Posterior vena cava (tissue), 2 donors: ENCODE results near the gene KRTAP19-3. TPM values are rescaled to one million over a fixed set of nuclear protein-coding genes. Genes with fewer than 3 reads are reported as not detected.

Experiments used
- total RNA-seq, 2 donors: library from RNA; stranded (reverse); fragmentation: NEBNext Ultra II Directional; extraction: Animal tissue kit (Norgen Biotek cat#: 25700); gene quantifications; one replicate each; pipeline ENCODE4 v1.2.1, GENCODE V29; 2021
- donor health status: DM: yes; HTN: yes; CAD: no.
- donor health status: DM: yes; HTN: yes; CAD: no.

Gene KRTAP19-3
- total RNA-seq, 2 donors from 2014 or later = not detected

Other genes starting within 250 kb of the KRTAP19-3 start
- not detected for gene KRTAP24-1, start 209.1 kb downstream of the KRTAP19-3 start, total RNA-seq
- not detected for gene KRTAP25-1, start 202.5 kb downstream of the KRTAP19-3 start, total RNA-seq
- gene KRTAP26-1, start 171.7 kb downstream of the KRTAP19-3 start, total RNA-seq = not detected
- not detected for gene KRTAP27-1, start 154.3 kb downstream of the KRTAP19-3 start, total RNA-seq
- gene KRTAP23-1, start 143.4 kb downstream of the KRTAP19-3 start, total RNA-seq = not detected
- gene KRTAP13-2, start 119.7 kb downstream of the KRTAP19-3 start, total RNA-seq = not detected
- gene KRTAP13-1, start 96.0 kb downstream of the KRTAP19-3 start, total RNA-seq = not detected
- gene KRTAP13-3, start 66.1 kb downstream of the KRTAP19-3 start, total RNA-seq = not detected
- gene KRTAP13-4, start 61.8 kb downstream of the KRTAP19-3 start, total RNA-seq = not detected
- not detected for gene KRTAP15-1, start 51.7 kb downstream of the KRTAP19-3 start, total RNA-seq
- not detected for gene KRTAP19-1, start 11.6 kb downstream of the KRTAP19-3 start, total RNA-seq
- gene KRTAP19-2, start 4.6 kb downstream of the KRTAP19-3 start, total RNA-seq = not detected
- not detected for gene KRTAP19-4, start 5.2 kb upstream of the KRTAP19-3 start, total RNA-seq
- gene KRTAP19-5, start 10.1 kb upstream of the KRTAP19-3 start, total RNA-seq = not detected
- gene KRTAP19-6, start 49.9 kb upstream of the KRTAP19-3 start, total RNA-seq = not detected
- not detected for gene KRTAP19-7, start 69.3 kb upstream of the KRTAP19-3 start, total RNA-seq
- not detected for gene KRTAP22-2, start 98.4 kb upstream of the KRTAP19-3 start, total RNA-seq
- not detected for gene KRTAP6-3, start 100.4 kb upstream of the KRTAP19-3 start, total RNA-seq
- not detected for gene KRTAP6-2, start 106.9 kb upstream of the KRTAP19-3 start, total RNA-seq
- gene KRTAP22-1, start 109.1 kb upstream of the KRTAP19-3 start, total RNA-seq = not detected
- gene KRTAP6-1, start 121.9 kb upstream of the KRTAP19-3 start, total RNA-seq = not detected
- not detected for gene KRTAP20-1, start 124.4 kb upstream of the KRTAP19-3 start, total RNA-seq
- not detected for gene KRTAP20-4, start 128.6 kb upstream of the KRTAP19-3 start, total RNA-seq
- gene KRTAP20-2, start 143.2 kb upstream of the KRTAP19-3 start, total RNA-seq = not detected
- not detected for gene KRTAP20-3, start 150.9 kb upstream of the KRTAP19-3 start, total RNA-seq
- gene KRTAP21-3, start 226.8 kb upstream of the KRTAP19-3 start, total RNA-seq = not detected